ENCODE results near the gene ADRA2B. TPM values are rescaled to one million over a fixed set of nuclear protein-coding genes. Genes with fewer than 3 reads are reported as not detected.

ADRA2B gene
- polyA plus RNA-seq, 3 donors from 2014 or later = 0.83 TPM; not detected in 2

Other genes starting within 250 kb of the ADRA2B start
- gene ANKRD36C, start 124.7 kb downstream of the ADRA2B start, polyA plus RNA-seq = 10 to 100 TPM in 2 of 3 donors, not detected in 1; 14.2 to 26.0 TPM
- gene GPAT2, start 81.7 kb downstream of the ADRA2B start, polyA plus RNA-seq = 10 to 100 TPM in 1 of 3 donors, 1 to 10 TPM in 2; 4.2 to 11.3 (median 6.8) TPM
- gene ASTL, start 21.9 kb upstream of the ADRA2B start, polyA plus RNA-seq = not detected
- 100 to 1,000 TPM; 272 to 875 (median 555) TPM for gene DUSP2, start 28.9 kb upstream of the ADRA2B start, polyA plus RNA-seq
- gene STARD7, start 92.3 kb upstream of the ADRA2B start, polyA plus RNA-seq = 100 to 1,000 TPM; 161 to 252 (median 173) TPM
- gene TMEM127, start 149.4 kb upstream of the ADRA2B start, polyA plus RNA-seq = 10 to 100 TPM; 24.6 to 57.7 (median 31.3) TPM
- 100 to 1,000 TPM in 2 of 3 donors, 10 to 100 TPM in 1; 92.2 to 142 (median 134) TPM for gene CIAO1, start 149.7 kb upstream of the ADRA2B start, polyA plus RNA-seq
- 100 to 1,000 TPM in 1 of 3 donors, 10 to 100 TPM in 2; 42.3 to 105 (median 46.6) TPM for gene SNRNP200, start 189.0 kb upstream of the ADRA2B start, polyA plus RNA-seq
- 10 to 100 TPM; 17.2 to 39.1 (median 33.0) TPM for gene ITPRIPL1, start 208.7 kb upstream of the ADRA2B start, polyA plus RNA-seq
- gene NCAPH, start 219.2 kb upstream of the ADRA2B start, polyA plus RNA-seq = 1 to 10 TPM in 2 of 3 donors, not detected in 1; 1.6 to 2.0 TPM